ENCODE data around the gene SCRN1.

The SCRN1 gene

DNA sequence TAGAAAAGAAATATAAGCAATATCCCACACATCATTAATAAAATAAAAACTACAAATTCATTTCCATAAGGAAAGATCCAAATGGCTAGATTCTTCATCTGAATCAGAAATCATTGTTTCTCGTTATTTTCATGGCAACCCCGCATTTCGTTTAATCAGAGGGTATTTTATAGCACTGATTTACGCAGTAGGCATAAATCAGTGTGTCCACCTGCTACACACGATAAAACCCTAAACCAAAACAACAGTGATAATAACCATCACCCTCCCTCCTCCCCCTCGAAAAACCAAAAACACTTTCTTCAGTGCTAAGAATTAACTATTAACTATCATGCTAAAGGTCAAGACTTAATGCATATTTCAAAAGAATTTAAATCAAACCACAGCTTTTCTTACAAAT is 20.4 kb upstream of the SCRN1 start:
- DNase-seq (ENCODE audit: low spot score) (no peak), FAIRE-seq (no peak)

DNA sequence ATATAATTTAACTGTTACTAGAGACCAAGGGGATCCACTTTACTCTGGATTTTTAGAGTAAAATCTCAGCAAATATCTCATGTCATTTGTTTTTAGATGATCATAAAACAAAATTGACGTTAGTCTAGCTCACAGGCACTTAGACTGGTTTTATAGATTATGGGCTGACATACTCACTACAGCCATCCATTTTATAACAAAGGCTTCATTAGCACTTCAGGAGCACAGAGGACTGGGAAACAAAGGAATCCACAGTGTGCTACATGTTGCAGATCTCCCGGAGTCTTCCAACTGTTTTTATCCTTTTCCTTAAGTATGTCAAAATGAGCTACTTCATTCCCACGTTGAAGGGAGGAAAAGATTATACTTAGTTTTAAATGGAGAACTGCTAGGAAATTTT is 15.9 kb upstream of the SCRN1 start:
- no peak for DNase-seq (ENCODE audit: low spot score)
- FAIRE-seq, result no peak

DNA sequence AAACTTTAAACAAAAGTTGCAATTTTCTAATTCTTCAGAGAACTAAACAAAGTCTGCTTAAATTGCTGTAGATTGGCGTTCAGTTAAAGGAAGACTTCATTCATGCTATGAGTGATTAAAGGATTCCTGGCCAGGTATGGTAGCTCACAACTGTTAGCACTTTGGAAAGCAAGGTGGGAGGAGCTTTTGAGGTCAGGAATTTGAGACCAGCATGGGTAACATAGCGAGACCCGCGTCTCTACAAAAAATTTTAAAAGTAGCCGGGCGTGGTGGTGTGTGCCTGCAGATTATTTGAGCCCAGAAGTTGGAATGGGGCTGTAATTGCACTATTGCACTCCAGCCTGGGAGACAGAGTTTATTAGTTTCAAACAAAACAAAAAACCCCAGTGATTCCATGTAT is 13.5 kb upstream of the SCRN1 start:
- no peak for DNase-seq (ENCODE audit: low spot score)
- no peak for FAIRE-seq

DNA sequence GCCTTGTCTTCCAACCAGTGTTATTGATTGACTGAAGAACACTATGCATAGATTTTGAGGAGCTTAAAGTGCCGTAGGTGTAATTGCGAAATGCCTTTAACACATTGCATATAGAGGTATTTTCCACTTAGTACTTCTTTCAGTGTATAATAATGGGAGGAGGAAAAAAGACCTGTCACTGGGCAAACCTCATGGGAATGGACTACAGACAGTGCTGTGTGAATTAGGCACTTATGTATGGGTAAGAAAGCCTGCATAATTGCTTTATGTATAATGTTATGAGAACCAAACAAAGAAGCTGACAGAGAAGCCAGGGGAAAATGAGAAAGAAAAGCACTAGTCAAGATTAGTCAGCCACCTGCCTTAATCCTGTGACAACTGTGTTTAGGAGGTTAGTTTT is 12.4 kb upstream of the SCRN1 start:
- DNase-seq (ENCODE audit: low spot score) (no peak), FAIRE-seq (no peak)

DNA sequence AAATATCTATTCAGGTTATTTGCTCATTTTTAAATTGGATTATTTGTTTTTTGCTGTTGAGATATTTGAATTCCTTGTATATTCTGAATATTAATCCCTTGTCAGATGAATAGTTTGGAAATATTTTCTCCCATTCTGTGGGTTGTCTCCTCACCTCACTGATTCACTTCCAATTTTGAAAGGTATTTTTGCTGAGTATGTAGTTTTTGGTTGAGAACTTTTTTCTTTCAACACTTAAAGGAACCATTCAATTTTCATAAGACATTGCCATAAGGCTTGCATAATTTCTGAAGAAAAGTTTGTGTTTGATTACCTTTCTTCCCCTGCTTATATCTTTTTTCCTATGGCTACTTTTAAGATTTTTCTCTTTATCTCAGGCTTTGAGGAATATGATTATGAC is 8.9 kb upstream of the SCRN1 start:
- DNase-seq (ENCODE audit: low spot score) (no peak), FAIRE-seq (no peak)

DNA sequence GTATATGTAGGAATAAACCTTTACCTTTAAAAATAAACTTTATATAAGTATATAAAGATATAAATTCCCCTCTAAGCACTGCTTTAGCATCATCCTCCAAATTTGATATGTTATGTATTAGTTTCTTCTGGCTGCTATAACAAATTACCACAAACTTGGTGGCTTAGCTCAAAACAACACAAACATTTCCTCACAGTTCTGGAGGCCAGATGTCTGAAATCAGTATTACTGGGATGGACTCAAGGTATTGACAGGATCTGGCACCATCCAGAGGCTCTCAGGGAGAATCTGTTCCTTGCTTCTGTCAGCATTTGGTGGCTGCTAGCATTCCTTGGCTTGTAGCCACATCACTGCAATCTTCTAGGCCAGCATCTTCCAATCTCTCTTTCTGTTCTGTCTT is 6.7 kb upstream of the SCRN1 start:
- no peak for FAIRE-seq

DNA sequence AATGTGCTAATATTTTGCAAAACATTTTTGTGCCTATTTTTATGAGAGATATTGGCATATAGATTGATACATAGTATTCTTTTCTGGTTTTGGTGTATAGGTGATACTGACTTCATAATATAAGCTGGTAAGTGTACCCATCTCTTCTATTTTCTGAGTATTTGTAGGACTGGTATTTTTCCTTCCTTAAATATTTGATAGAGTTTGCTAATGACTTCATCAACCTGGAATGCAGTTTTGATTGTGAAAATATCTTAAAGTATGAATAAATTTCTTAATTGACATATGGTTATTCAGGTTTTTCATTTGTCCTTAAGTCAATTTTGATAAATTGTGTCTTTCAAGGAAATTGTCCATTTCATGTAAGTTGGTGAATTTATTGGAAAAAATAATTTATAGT is 6.1 kb upstream of the SCRN1 start:
- FAIRE-seq, result peak; percentile 17
- DNase-seq (ENCODE audit: low spot score), result no peak

More for the DNA sequence above, 6.7 kb upstream of the SCRN1 start:
- no peak for DNase-seq (ENCODE audit: low spot score)

DNA sequence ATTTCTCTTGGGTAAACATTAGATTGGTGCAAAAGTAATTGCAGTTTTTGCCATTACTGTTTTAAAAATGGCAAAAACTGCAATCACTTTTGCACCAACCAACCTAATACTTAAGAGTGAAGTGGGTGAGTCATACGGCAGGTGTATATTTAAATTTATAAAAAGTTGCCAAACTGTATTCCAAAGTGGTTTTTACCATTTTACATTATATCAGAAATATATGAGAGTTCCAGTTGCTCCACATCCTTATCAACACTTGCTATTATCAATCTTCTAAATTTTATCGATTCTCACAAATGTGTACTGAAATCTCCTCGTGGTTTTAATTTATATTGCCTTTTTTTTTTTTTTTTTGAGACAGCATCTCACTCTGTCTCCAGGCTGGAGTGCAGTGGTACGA is 3.5 kb upstream of the SCRN1 start:
- DNase-seq (ENCODE audit: low spot score) (no peak), FAIRE-seq (no peak)

DNA sequence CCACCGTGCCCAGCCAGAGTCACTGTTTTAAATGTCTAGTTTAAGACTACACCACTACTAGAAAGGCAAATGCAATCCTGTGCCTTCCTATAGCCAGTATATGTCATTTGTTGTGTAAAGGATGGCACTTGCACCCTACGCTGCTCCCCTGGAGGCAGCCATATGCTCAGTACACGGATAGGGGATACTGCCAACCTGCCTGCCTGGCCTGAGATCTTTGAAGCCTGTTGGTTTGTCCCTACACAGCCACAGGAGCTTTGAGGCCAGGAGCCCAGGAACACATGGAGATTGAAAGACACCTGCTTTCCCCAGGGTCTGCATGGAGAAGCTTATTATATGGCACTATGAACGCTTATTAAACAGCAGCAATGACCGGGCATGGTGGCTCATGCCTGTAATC is 2.3 kb upstream of the SCRN1 start:
- DNase-seq (ENCODE audit: low spot score) (no peak), FAIRE-seq (no peak)

DNA sequence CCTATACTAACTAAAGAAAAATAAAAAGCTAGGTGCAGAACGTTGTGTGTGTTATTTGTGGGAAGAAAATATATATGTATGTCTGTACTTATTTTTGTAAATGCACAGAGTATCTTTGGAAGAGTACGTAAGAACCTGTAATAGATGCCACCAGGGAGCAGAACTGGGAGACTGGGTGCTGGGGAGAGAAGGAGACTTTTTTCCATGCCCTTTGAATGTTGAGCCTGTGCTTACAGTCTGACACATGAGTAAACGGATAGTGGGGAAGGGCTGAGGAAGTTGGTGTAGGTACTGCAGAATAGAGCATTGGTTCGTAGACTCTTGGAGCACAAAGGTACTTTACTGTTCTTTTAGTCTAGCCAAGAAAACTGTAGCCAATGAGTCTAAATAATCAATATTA is 1.3 kb upstream of the SCRN1 start:
- FAIRE-seq, result no peak

DNA sequence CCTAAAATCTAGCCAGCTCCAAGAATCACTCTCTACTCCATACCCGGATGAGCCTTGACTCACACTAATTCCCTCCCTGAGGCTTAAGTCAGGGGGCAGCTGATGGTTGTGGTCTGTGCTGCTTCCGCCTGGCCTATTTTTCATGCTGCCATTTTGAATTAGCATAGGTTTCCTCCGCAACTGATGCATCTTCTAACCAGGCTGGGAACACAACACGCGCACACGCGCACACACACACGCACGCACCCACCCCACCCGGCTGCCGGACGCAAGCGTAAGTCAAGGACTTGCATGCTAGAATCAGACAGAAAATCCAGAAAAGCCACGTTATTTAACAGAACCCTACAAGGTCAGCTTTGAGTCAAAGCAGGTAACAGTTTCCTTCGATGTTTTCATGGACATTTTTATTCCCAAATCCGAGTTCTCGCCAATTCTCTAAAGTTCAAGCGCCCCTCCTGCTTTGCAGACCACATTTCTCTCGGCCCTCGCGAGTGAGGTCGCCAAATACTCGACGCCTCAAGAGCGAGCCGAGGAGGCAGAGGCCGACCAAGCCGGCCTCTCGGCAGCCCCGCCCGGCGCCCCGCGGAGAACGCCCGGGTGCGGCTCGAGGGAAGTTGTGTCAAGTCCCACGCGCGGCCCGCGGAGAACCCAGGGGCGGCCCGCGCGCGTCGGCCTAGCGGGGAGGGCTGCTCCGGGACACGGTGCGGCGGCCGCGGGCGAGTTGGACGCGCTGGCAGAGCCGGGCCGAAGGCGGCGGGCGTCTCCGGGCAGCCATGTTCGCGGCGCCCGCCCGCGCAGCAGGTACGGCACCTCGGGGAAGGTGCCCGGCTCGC is 961 bp downstream of the SCRN1 start:
- FAIRE-seq, result no peak
- DNase-seq (ENCODE audit: low spot score), result peak; percentile 77

More for the DNA sequence above, 1.3 kb upstream of the SCRN1 start:
- DNase-seq (ENCODE audit: low spot score), result no peak

DNA sequence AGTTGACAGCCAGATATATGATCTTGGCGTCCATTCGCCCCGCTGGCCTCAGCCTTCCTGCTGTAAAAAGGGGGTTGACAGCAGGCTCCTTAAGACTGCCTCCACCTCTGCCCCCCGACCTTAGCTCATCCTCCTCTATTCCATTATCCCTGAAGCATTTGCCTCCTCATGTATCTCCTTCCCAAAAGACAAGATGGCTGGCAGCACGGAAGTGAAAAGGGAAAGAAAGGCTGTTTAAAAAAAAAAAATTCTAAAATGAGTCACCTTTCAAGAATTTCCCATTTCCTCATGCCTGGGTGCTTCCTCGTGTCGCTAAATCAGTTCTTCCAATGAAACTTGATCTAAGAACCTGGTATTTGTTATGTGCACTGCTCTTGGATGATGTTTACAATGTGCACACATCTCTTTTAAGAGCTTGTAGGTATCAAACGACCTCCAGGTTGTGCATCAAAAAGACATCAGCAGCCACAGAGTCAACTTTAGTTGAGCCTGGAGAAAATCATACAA is 1.7 kb downstream of the SCRN1 start:
- DNase-seq (ENCODE audit: low spot score) (peak; percentile 91), FAIRE-seq (peak; percentile 96)

DNA sequence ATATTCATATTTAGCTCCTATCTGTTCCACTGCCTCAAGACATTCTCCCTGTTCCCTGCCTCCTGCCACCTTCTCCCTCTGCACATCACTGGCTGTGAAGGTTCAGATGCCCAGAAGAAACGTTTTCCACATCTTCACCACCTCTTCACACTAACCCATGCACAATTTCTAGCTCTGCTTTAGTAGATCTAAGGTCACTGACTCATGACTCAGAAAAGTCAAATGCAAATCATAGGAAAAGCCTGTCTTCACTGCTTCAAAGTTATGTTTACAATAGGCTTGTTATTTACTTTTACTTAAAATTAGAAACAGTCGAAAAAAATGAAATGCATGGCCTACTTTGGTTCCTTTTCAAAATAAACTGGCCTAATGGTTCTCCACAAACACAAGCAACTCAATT is 2.5 kb downstream of the SCRN1 start:
- FAIRE-seq, result peak; percentile 83
- peak; percentile 58 for DNase-seq (ENCODE audit: low spot score)

DNA sequence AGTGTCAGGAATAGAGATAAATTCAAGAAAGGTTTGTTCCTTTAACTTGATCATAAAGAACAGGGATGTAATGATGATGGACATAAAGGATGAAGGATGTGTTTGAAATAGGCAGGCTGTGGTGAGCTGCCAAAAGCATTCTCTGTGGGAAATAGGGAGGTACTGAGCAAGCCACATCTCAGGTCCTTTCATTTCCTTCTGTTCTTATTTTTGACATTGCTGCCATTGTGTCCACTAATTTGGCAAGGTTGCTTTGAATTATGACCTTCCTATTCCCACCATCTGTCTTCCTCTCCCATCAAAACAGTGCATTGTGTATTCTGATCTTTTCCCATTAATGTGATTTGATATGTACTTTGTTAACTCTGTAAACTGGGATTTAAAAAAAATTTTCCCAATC is 9.4 kb downstream of the SCRN1 start:
- DNase-seq (ENCODE audit: low spot score) (no peak), FAIRE-seq (no peak)

DNA sequence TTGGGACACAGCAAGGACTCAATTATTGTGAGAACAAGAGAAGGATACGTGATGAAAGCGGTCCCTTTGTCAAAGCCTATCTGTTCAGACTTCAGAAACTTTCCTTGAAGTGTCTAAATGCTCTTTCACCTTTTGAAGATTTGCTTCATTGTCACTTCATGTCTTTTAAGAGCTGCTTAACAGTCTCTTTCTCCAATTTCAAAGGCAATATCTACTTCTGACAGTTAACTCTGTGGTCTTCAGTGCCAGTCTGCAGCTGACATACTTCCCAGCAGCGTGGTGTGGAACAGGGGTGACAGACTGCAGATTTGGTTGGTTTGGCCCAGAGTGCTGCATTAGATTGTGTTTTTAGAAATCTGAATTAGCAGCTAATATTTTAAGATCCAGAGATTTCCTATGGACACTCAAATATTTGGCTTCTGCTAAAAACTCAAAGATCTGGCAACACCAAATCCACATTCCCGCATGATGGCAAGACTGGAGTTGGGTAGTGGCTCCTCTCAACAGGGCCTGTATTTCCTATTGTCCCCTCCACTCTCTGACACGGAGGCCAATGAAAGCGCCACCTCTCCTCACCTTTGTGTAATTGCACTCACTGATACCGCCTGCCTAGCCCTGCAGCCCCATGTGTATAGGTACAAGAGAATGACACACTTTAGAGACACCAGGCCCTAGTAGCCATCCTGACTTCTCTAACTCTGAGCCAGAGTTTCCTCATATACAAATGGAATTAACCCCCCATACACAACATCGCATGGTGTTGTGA is 11.5 kb downstream of the SCRN1 start:
- DNase-seq (ENCODE audit: low spot score) (no peak), FAIRE-seq (no peak)

DNA sequence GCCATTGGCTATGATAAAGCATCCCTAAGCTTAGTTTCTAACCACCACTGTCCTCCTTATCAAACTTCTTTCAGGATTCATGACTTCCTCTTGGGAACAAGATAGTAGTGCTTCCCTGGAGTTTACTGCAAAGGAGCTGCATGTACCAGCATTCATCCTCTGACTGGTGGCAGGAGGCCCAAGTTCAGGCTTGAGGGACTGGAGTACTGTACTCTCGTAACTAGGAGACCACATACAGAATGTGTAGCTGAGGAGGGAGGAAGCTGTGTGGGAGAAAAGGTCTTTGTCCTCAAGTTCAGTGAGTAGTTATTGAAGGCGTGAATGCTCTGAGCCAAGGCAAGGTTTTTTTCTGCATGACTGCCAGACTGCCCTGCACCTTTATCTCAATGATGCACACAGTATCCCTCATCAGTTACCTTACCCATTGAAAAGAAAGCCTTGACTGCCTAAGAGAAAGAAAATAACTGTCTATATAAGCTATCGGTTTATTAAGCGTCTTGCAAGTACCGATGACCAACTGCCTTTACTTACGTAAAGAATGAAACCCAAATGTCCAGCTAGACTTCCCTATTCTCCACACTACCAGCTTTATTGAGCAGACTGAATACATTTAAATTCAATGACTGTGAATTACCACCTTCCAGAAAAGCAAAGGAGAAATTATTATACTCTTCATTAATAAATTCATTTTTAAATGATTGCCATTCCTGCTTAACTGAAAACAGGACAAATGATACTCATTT is 12.8 kb downstream of the SCRN1 start:
- FAIRE-seq (no peak), DNase-seq (ENCODE audit: low spot score) (no peak)

DNA sequence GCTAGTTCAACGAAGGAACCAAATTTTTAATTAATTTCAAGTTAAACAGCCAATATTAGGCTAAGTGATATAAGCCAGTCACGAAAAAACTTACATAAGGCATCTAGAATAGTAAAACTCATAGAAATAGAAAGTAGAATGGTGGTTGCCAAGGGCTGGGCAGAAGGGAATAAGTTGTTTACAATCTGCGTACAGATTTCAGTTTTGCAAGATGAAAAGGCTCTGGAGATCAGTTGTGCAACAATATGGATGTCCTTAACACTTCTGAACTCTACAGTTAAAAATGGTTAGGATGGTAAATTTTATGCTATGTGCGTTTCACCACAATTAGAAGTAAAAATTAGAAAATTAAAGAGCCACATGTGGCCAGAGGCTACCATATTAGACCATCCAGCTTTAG is 13.3 kb downstream of the SCRN1 start:
- FAIRE-seq (no peak), DNase-seq (ENCODE audit: low spot score) (no peak)

DNA sequence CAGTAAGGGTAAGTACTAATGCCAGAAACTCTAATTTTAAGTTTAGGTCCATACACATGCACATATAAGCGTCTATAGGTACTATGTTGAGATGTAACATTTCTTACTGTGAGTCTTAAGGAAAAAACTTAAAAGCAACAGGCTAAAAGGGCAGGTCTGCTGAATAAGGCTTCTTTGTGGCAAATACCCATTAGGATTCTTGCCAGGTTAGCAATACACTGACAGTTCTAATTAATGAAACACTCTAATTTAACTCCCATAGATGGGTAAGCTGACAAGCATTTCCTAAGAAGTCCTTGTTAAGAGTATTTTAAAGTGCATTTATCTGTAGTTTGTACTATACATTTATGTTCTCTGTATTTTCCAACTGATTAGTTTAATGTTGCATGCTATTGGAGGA is 14.0 kb downstream of the SCRN1 start:
- DNase-seq (ENCODE audit: low spot score) (no peak), FAIRE-seq (no peak)

DNA sequence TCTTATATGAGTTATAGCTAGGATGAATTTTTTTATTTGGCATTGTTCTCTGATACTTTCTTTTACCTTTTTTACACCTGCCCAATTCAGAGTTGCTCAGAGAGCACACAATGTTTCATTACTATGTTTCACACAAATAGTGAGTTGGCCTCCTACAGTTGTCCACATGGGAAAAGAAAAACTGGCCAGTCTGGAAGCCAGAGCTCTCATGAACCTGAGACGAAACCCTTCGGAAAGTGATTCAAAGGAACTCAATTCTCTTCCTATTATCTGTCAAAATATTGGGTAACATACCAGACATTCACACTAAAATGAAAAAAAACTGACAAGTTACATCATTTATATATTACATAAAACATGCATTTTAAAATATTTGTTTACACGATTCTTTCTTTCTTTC is 15.3 kb downstream of the SCRN1 start:
- FAIRE-seq (no peak), DNase-seq (ENCODE audit: low spot score) (no peak)

DNA sequence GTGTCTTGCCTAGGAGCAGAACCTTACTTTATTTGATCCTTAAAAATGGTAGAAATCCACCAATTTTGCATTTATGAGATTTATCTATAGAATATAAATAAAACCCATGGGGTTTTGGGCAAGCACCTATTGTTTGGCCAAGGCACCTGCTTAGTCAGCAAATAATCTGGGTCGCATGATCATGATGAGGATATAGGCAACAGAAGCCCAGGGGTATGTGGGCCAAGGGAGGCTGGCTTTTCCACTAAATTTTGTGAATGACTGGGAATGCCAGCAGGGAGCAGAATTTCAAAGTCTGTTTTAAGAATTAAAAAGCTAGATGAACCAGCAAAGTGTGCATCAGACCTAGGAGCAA is 17.3 kb downstream of the SCRN1 start:
- DNase-seq (ENCODE audit: low spot score) (no peak), FAIRE-seq (no peak)

DNA sequence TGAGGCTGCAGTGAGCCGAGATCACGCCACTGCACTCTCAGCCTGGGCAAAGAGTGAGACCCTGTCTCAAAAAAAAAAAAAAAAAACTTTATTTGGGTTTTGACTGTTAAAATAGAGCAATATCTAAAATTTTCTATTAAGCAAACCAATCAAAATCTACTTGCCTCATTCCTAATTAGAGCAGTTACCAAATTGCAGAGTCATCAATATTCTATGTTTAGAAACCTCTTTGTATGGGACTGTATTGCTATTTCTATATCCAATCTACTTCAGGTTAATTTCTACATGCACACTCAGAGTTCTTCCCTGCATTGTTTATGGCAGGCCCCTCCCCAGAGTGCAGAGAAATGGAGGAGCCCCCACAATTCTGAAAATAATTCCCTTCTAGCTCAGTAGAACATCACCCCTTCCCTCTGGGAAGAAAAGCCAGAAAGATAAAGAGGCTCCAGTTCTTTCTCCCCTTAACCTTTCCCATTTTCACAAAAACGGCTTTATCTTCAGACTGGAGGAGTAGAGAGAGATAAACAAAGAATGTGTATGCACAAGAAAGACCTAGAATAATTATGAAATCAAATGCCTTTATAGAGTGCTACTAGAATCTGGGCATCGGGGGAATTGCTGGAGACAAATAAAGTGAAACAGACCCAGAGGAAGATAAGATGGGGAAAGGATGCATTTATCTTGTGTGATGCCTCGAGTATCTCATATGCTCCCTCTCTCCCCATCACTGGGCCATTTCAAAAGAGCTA is 17.9 kb downstream of the SCRN1 start:
- DNase-seq (ENCODE audit: low spot score), result no peak
- FAIRE-seq, result no peak
